Measurements from ENCODE around the gene NTN1.
"Not testable (repeated sequence)": the region's sequence is repeated elsewhere in the genome, so short reads cannot be mapped to it uniquely, and the experiment has no call there.

NTN1 gene

DNA sequence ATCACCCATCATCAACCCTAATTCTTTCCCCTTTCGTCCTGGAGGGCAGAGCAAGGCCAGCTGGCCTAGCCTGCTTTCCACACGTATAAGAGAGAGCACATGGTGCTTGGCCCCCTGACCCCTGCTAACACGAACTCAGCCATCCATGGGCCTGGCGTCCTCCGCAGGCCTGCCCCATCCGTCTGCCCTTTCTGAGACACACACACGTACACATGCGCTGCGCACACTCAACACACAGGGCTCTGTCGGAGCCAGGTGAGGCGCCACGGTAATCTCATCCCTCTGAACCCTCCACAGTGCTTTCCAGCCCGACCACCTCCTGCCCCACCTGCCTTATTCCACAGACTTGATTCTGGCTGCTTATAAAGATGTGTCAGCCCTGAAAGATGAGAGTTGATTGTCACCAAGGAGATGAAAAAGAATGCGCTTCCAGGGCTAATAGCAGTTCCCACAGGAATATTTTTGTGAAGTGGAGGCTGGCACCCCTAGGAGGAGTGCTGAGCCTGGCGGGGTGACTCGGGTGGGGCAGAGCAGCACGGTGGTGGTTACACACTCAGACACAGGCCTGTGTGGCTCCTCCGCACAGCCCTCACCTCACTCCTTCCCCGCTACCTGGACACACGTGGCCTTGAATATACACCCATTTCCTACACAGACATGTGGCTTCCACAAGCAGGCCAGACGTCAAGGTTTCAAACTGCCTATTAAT lies 228.1 kb downstream of the NTN1 start:
- DNase-seq (ENCODE audit: low spot score), result no peak

DNA sequence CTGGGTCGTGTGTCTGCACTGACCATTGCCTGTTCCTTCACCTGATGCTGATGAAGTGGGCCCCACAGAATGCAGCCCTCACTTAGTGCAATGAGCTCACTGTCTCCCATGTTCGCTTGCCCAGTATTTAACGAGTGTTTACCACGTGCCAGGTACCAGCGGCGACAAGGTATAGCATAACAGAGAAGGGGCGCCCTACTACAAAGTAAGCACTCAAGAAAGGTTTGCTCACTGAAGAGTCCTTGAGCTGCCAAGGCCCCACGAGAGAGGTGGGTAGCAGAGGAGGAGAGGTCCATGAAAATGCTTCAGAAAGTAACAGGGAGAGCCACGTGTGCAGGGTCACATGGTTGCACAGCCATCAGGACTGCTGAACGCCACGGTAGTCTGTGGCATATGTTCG lies 230.0 kb downstream of the NTN1 start:
- DNase-seq (ENCODE audit: low spot score), result no peak

GRCh38 chr17:9253308-9253707 lies 232.0 kb downstream of the NTN1 start:
- no peak for DNase-seq (ENCODE audit: low spot score)

DNA sequence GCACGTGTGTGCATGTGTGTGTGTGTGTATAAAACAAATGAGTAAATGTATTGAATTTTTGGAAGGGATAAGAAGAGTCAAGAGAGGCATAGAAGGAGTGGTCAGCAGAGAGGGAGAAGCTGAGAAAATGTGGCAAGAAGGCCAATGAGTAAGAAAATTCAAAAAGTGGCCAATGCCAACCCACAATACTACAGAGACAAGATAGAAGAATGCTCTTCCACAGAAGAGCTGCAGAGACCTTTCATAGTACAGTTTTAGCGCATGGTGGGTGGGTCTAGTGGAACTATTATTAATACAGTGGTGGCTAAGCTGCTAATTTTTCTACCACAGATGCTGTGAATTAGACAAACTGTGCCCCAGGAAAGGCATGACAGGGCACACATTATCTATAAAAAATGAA lies 233.5 kb downstream of the NTN1 start:
- DNase-seq (ENCODE audit: low spot score), result no peak

DNA sequence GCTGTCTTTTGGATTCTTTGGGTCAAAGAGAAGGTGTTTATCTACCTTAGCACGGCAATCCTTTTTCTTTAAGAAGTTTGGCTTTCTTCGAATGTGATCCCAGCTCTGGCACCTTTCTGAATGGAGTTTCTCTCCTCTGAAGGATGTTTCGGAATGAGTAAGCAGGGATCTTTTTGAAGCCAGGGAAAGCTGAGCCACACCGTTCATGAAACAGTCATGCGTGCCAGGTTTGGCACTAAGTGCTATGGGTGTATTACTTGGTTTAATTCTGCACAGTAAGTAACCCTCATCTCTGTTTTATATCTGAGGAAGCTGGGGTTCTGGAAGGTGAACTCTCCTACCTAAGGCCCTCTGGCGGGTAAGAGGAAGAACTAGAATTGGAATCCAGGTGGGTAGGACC lies 234.5 kb downstream of the NTN1 start:
- no peak for DNase-seq (ENCODE audit: low spot score)

- no peak for DNase-seq (ENCODE audit: low spot score)
Measured at GRCh38 chr17:9256361-9256750, 235.0 kb downstream of the NTN1 start.

- DNase-seq (ENCODE audit: low spot score), result peak; percentile 64
Measured at GRCh38 chr17:9256751-9257629, 235.7 kb downstream of the NTN1 start.

DNA sequence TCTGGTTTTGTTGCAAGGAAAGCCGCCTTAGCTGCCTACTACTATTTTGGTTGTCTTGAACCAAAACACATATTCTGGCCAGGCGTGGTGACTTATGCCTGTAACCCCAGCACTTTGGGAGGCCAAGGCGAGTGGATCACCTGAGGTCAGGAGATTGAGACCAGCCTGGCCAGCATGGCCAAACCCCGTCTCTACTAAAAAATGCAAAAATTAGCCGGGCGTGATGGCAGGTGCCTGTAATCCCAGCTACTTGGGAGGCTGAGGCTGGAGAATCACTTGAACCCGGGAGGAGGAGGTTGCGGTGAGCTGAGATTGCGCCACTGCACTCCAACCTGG lies 236.3 kb downstream of the NTN1 start:
- not testable (repeated sequence) for DNase-seq (ENCODE audit: low spot score)

DNA sequence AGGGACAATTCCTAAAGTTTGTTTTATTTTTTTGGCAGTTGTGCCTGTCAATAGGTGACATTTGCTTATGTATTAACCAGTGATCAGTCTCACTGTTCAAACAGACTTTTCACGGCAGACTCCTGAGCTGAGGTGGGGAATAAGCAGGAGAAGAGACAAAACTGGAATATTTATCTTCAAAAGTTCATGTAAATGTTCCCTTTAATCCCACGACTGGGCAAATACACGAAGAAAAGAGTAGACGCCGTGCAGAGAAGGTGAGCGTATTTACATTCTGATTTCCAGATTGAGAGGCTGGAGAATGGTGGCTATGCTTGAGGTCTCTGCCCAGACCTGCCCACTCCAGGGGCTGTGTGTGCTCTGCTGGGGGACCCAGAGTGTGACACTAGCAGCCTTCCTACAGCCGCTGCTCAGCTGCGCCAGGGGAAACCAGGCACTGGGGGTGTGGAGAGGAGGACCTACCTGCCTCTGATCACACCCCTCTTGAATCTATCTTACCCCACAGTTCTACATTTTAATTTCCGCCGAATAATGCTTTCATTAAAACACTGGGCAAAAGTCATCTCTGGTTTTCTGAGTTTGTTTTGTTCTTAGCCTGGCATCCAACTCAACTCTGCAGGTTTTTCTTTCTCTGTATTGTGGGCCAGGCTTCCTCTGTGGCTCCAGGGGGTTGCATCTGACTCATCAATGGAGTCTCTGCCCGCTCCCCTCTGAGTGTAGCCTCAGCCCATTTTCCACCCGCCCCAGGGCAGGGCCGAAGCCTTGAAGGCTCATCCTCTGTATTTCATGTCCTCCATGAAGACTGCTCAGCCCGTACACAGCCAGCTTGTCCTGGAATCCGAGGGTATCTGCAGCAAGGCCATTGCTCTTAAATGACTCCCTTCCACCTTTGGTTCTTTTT lies 237.1 kb downstream of the NTN1 start:
- DNase-seq (ENCODE audit: low spot score), result no peak

GRCh38 chr17:9259419-9259818 lies 238.1 kb downstream of the NTN1 start:
- no peak for DNase-seq (ENCODE audit: low spot score)

GRCh38 chr17:9261081-9262012 lies 240.0 kb downstream of the NTN1 start:
- DNase-seq (ENCODE audit: low spot score), result no peak

DNA sequence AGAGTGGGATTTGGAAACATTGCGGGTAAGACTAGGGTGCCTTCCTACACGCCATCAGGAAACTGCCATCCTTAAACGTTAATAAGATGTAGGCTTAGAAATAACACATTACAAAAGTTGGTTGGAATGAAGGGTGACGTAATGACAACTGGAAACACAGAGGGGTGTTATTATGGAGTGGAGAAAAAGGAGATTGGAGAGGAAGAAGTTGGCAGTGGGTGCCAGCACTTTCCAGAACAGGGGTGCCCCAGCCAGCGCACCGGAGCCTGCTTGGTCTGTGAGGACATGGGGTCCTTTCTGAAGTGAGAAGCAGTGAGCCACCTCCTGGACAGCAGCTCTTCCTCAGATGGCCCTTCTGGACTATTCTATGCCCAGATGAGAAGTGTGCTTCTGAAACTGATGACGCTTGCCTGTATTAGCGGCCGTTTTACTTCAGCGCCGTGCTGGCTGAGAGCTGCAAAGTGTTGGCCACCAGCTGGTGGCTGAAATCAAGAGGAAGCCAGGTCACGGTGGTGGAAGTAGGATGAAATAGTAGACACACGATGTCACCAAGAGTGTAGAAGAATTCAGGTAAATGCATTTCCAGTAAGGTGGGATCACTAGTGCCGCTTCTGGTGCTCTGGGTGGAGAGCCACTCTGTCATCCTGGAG lies 244.8 kb downstream of the NTN1 start:
- DNase-seq (ENCODE audit: low spot score), result no peak

- DNase-seq (ENCODE audit: low spot score), result no peak
Measured at GRCh38 chr17:9266697-9267117, 245.4 kb downstream of the NTN1 start.

DNA sequence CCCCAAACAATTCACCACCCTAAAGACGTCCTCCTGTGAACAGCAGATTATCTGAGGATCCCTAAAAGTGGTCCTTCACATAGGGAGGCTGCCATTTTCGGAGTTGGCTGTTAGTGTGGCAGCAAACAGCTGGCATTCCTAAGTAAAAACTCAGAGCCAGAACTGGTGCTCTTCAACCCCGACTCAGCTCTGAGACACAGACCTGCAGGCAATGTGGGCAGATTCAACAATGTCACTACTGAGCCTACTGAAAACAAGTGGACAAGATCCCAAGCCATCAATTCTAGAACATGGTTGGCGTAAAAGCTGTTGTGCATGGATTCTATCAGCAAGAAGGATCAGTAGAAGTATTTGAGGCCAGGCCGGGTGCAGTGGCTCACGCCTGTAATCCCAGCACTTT lies 247.2 kb downstream of the NTN1 start:
- peak; percentile 26 for DNase-seq (ENCODE audit: low spot score)

DNA sequence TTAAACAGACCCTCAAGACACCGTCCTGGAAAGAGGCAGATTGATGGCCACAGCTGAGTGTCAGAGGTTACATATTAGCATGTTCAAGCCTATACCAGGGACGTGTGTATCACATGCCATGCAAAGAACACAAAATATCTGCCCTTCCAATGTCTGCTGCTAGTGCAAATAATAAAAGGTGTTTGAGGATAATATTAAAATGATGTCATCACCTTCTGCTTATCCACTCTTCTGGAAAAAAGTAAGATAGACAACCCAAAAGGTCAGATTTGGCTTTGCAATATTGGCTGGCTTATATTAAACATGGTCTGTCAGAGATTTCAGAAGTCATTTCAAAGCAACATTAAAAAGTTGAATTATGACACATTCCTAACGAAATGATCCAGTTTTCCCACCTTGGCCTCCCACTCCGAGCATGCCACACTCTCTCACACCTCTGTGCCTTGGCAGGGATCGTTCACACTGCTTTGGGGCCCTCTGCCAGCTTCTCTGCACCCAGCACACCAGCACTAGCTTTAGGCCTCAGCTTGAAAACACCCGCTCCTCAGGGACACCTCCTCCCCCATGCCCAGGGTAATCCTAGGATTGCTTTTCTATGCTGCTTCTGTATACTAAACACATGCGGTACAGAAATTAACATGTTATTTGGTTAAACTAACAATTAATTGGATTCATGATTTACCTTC lies 248.2 kb downstream of the NTN1 start:
- DNase-seq (ENCODE audit: low spot score), result no peak

DNA sequence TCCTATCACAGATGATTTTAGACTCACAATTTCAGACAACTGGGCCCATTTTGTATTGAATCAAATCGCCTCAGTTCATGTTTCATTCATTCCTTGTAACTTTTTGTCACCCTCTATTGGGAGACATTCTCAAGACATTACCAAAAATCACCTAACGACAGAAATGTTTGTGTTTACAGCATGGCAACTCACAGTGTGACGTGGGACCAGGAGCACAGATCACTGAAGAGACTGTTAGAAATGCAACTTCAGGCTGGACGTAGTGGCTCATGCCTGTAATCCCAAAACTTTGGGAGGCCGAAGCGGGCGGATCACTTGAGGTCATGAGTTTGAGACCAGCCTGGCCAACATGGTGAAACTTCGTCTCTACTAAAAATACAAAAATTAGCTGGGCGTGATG lies 249.6 kb downstream of the NTN1 start:
- no peak for DNase-seq (ENCODE audit: low spot score)

GRCh38 chr17:9271989-9272388 lies 250.7 kb downstream of the NTN1 start:
- no peak for DNase-seq (ENCODE audit: low spot score)

DNA sequence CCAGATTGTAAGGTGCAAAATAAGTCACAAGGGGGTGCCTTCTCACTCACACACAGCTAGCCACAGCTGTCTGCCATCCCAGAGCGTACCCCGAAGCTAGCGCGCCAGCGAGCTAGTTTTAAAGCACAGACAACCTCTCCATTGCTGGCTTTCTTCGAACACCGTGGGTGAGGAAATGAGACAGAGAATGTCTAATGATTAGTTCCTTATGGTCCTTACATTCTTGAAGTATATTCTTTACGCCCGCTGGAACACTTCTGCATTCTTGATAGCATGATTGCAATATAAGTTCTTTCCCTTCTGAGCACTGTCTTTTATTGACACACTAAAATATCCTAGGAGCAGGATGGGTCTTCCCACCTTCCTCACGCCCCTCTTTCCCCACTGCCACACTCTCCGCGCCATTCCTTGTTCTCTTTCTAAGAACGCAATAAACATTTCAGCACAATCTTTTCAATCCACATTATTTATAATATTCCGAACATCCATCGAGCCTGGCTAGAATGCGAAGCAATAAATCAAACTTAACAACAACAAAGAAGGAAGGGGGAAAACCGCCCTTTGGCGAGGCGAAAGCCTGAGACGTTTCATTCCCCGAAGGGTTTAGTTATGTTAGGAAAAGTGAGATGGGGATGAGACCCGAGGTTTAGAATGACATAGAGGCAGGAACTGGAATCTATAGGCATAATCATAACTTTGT lies 251.3 kb downstream of the NTN1 start:
- no peak for DNase-seq (ENCODE audit: low spot score)

Data from AG08396 (cell line).